Activated CD8-positive, alpha-beta T cell treated with anti-CD3 and anti-CD28 coated beads for 36 hours (primary cell): ENCODE results near the gene DDAH2. TPM values are rescaled to one million over a fixed set of nuclear protein-coding genes. Genes with fewer than 3 reads are reported as not detected.

ENCODE experiments used
- ATAC-seq: fragments of 200-7000 bp; cut with Tn5 transposase; one replicate; pipeline ENCODE4 v1.10.0; 2021; ENCODE audit warnings: mild to moderate bottlenecking, moderate library complexity
- CTCF ChIA-PET: fragments of 350-600 bp; sonication (Branson Sonifier 250); formaldehyde crosslinking; loops from one replicate; lab custom pipeline; 2021; ENCODE audit warnings: antibody characterized with exemption; lab: Charles Lee
- POLR2A ChIA-PET: fragments of 350-600 bp; sonication (Branson Sonifier 250); formaldehyde crosslinking; loops from one replicate; lab custom pipeline; 2021; ENCODE audit warnings: antibody characterized with exemption; lab: Charles Lee
- DNase-seq: peaks from one replicate; pipeline ENCODE4 v3.0.0-alpha.2; 2020
- H3K27ac Mint-ChIP-seq: one replicate; pipeline ENCODE4 v1.8.0; 2021; ENCODE audit warnings: mild to moderate bottlenecking, mixed read lengths
- H3K27me3 Mint-ChIP-seq: one replicate; pipeline ENCODE4 v1.8.0; 2021; ENCODE audit warnings: mixed read lengths
- H3K36me3 Mint-ChIP-seq: one replicate; pipeline ENCODE4 v1.8.0; 2021; ENCODE audit warnings: low read depth, mixed read lengths
- H3K4me1 Mint-ChIP-seq: one replicate; pipeline ENCODE4 v1.8.0; 2021; ENCODE audit warnings: low read depth, mixed read lengths
- H3K4me3 Mint-ChIP-seq: one replicate; pipeline ENCODE4 v1.8.0; 2021; ENCODE audit warnings: mild to moderate bottlenecking, moderate library complexity, mixed read lengths
- H3K9me3 Mint-ChIP-seq: one replicate; pipeline ENCODE4 v1.8.0; 2021; ENCODE audit warnings: mixed read lengths
- CTCF ChIP-seq: fragments of 200-600 bp; IDR thresholded peaks from one replicate; pipeline ENCODE4 v1.8.0; 2022; ENCODE audit warnings: antibody characterized with exemption, mild to moderate bottlenecking
- intact Hi-C: fragments of 100-400 bp; cut with micrococcal nuclease; formaldehyde crosslinking; loops from one replicate; pipeline ENCODE4 v1.10.0; 2022
- total RNA-seq, 2 experiments: library from RNA; stranded (reverse); gene quantifications; one replicate each; pipeline ENCODE4 v1.2.3, GENCODE V29; 2021

The DDAH2 gene
- total RNA-seq, 2 experiments from 2014 or later = 6.3 to 6.9 TPM

GRCh38 chr6:31758281-31758680 lies 29.2 kb upstream of the DDAH2 start:
- H3K4me3 Mint-ChIP-seq = no peak overlapping the region
- no peaks in the 10 kb centered on the region for H3K4me1 Mint-ChIP-seq
- DNase-seq (no peak), ATAC-seq (no peak)
- H3K36me3 Mint-ChIP-seq = peaks cover 43% of the 10 kb centered on the region
- TF ChIP-seq CTCF = no peak
- H3K9me3 Mint-ChIP-seq = no peaks in the 10 kb centered on the region
- intact Hi-C loops = no loop called here
- no peaks in the 10 kb centered on the region for H3K27me3 Mint-ChIP-seq
- POLR2A ChIA-PET = interaction anchor here (1.2 to 1.7 kb wide), 5 partner anchors 11 to 33 kb away, joined by 3 to 7 read pairs (median 5); partner anchors contain the start of gene MSH5
- H3K27ac Mint-ChIP-seq = no peak overlapping the region
- CTCF ChIA-PET = interaction anchor here (1.2 to 1.8 kb wide), 2 partner anchors 11 to 34 kb away, joined by 3 to 11 read pairs; no protein-coding TSS in a partner anchor

- CTCF ChIA-PET = interaction anchor here (2.2 kb wide), 1 partner anchor 17 kb away, joined by 10 read pairs; no protein-coding TSS in a partner anchor
- Mint-ChIP-seq H3K4me3 (no peak overlapping the region), H3K27ac (no peak overlapping the region), H3K4me1 (no peaks in the 10 kb centered on the region), H3K9me3 (no peaks in the 10 kb centered on the region), H3K27me3 (no peaks in the 10 kb centered on the region), H3K36me3 (peaks cover 22% of the 10 kb centered on the region)
- POLR2A ChIA-PET = interaction anchor here (0.7 to 1.5 kb wide), 4 partner anchors 12 to 135 kb away, joined by 3 to 8 read pairs (median 6); partner anchors contain the start of gene MSH5
- DNase-seq (no peak), ATAC-seq (no peak)
- TF ChIP-seq CTCF = no peak
- intact Hi-C loops = no loop called here
These were observed 23.7 kb upstream of the DDAH2 start for GRCh38 chr6:31752739-31753319.

- ATAC-seq (no peak), DNase-seq (no peak)
- no peaks in the 10 kb centered on the region for H3K27me3 Mint-ChIP-seq
- POLR2A ChIA-PET = interaction anchor here (0.6 kb wide), 1 partner anchor 10 kb away, joined by 4 read pairs; no protein-coding TSS in a partner anchor
- peaks cover 2% of the 10 kb centered on the region for H3K4me1 Mint-ChIP-seq
- CTCF ChIA-PET = interaction anchor here (0.9 kb wide), 1 partner anchor 40 kb away, joined by 3 read pairs; no protein-coding TSS in a partner anchor
- TF ChIP-seq CTCF = no peak
- no peak overlapping the region for H3K4me3 Mint-ChIP-seq
- H3K36me3 Mint-ChIP-seq = peaks cover 26% of the 10 kb centered on the region
- intact Hi-C loops = no loop called here
- no peaks in the 10 kb centered on the region for H3K9me3 Mint-ChIP-seq
- H3K27ac Mint-ChIP-seq = no peak overlapping the region
These were observed 21.4 kb upstream of the DDAH2 start for GRCh38 chr6:31750411-31751022.

- Mint-ChIP-seq H3K27ac (no peak overlapping the region), H3K4me3 (no peak overlapping the region), H3K27me3 (no peaks in the 10 kb centered on the region), H3K9me3 (no peaks in the 10 kb centered on the region), H3K4me1 (peaks cover 2% of the 10 kb centered on the region), H3K36me3 (peaks cover 33% of the 10 kb centered on the region)
- intact Hi-C loops = no loop called here
- TF ChIP-seq CTCF = no peak
- DNase-seq (no peak), ATAC-seq (no peak)
- POLR2A ChIA-PET = interaction anchor here (1.0 kb wide), 1 partner anchor 24 kb away, joined by 3 read pairs; no protein-coding TSS in a partner anchor
- CTCF ChIA-PET = interaction anchor here (0.6 to 0.9 kb wide), 2 partner anchors 41 to 697 kb away, joined by 3 read pairs; no protein-coding TSS in a partner anchor
These were observed 20.4 kb upstream of the DDAH2 start for GRCh38 chr6:31749301-31750036.
